ENCODE data around the gene LMO4.

DNA sequence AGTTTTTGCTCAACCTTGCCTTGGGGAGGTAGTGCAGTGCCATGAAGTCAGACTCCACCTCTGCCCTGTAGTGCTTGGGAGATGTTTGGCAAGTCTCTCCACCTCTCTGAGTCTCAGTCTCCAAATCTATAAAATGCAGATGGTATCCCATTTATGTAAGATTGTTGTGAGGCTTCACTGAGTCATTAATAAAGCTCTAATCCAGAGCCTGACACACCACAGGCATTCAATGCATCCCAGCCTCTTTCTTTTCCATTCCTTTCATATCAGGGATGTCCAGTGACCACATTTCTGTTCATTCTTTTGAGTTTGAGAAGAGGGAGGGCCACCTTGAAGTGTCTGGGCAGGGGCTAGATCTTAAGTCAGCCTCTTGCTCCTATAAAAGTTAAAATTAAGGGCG lies 37.6 kb upstream of the LMO4 start:
- TF ChIP-seq, protein P1, sequence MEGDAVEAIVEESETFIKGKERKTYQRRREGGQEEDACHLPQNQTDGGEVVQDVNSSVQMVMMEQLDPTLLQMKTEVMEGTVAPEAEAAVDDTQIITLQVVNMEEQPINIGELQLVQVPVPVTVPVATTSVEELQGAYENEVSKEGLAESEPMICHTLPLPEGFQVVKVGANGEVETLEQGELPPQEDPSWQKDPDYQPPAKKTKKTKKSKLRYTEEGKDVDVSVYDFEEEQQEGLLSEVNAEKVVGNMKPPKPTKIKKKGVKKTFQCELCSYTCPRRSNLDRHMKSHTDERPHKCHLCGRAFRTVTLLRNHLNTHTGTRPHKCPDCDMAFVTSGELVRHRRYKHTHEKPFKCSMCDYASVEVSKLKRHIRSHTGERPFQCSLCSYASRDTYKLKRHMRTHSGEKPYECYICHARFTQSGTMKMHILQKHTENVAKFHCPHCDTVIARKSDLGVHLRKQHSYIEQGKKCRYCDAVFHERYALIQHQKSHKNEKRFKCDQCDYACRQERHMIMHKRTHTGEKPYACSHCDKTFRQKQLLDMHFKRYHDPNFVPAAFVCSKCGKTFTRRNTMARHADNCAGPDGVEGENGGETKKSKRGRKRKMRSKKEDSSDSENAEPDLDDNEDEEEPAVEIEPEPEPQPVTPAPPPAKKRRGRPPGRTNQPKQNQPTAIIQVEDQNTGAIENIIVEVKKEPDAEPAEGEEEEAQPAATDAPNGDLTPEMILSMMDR (IDR thresholded peaks at IDR 0.05; ENCODE audit: low read depth, low read length, missing input control) = no peak
- no peak for TF ChIP-seq RAD21 (IDR thresholded peaks at IDR 0.05)
- no peak for TF ChIP-seq FOXA1 (IDR thresholded peaks at IDR 0.05)
- TF ChIP-seq, protein P2, sequence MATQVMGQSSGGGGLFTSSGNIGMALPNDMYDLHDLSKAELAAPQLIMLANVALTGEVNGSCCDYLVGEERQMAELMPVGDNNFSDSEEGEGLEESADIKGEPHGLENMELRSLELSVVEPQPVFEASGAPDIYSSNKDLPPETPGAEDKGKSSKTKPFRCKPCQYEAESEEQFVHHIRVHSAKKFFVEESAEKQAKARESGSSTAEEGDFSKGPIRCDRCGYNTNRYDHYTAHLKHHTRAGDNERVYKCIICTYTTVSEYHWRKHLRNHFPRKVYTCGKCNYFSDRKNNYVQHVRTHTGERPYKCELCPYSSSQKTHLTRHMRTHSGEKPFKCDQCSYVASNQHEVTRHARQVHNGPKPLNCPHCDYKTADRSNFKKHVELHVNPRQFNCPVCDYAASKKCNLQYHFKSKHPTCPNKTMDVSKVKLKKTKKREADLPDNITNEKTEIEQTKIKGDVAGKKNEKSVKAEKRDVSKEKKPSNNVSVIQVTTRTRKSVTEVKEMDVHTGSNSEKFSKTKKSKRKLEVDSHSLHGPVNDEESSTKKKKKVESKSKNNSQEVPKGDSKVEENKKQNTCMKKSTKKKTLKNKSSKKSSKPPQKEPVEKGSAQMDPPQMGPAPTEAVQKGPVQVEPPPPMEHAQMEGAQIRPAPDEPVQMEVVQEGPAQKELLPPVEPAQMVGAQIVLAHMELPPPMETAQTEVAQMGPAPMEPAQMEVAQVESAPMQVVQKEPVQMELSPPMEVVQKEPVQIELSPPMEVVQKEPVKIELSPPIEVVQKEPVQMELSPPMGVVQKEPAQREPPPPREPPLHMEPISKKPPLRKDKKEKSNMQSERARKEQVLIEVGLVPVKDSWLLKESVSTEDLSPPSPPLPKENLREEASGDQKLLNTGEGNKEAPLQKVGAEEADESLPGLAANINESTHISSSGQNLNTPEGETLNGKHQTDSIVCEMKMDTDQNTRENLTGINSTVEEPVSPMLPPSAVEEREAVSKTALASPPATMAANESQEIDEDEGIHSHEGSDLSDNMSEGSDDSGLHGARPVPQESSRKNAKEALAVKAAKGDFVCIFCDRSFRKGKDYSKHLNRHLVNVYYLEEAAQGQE (IDR thresholded peaks at IDR 0.05) = no peak
- TF ChIP-seq TAF1 (conservative IDR thresholded peaks at IDR 0.05) = no peak
